Effector memory CD4-positive, alpha-beta T cell (primary cell): Measurements from ENCODE around the gene TANC1.

ENCODE experiments used
- DNase-seq, 3 donors: peaks; one replicate each; pipeline ENCODE4 v3.0.0-alpha.2; 2020
- H3K27ac ChIP-seq: 2 replicates; pipeline ENCODE4 v1.7.0; 2013; ENCODE audit warnings: mild to moderate bottlenecking, low read length, moderate library complexity; ENCODE audit not compliant: insufficient read depth, poor library complexity, severe bottlenecking
- H3K27me3 ChIP-seq: replicated peaks from 2 replicates; pipeline ENCODE4 v1.7.0; 2013; ENCODE audit warnings: mild to moderate bottlenecking, low read length; ENCODE audit not compliant: insufficient read depth, control insufficient read depth, poor library complexity, severe bottlenecking
- H3K36me3 ChIP-seq: 2 replicates; pipeline ENCODE4 v1.7.0; 2013; ENCODE audit warnings: mild to moderate bottlenecking, low read length, moderate library complexity; ENCODE audit not compliant: control insufficient read depth, insufficient read depth
- H3K4me1 ChIP-seq: 2 replicates; pipeline ENCODE4 v1.7.0; 2013; ENCODE audit warnings: low read length, mild to moderate bottlenecking; ENCODE audit not compliant: control insufficient read depth, insufficient read depth, poor library complexity, severe bottlenecking
- H3K4me3 ChIP-seq: 2 replicates; pipeline ENCODE4 v1.7.0; 2013; ENCODE audit warnings: low read length, low read depth, mild to moderate bottlenecking; ENCODE audit not compliant: insufficient read depth, poor library complexity, severe bottlenecking
- H3K9me3 ChIP-seq: 2 replicates; pipeline ENCODE4 v1.7.0; 2013; ENCODE audit warnings: mild to moderate bottlenecking, low read length, moderate library complexity; ENCODE audit not compliant: control insufficient read depth

TANC1 gene

GRCh38 chr2:159003555-159003954, 35.1 kb downstream of the TANC1 start:
- H3K4me3 ChIP-seq: no peak overlapping the region
- no peaks in the 10 kb centered on the region for H3K9me3 ChIP-seq
- no peak overlapping the region for H3K27ac ChIP-seq
- no peaks in the 10 kb centered on the region for H3K4me1 ChIP-seq
- H3K27me3 ChIP-seq: no peaks in the 10 kb centered on the region
- H3K36me3 ChIP-seq: no peaks in the 10 kb centered on the region
- DNase-seq: no peak

GRCh38 chr2:159004849-159005248, 36.4 kb downstream of the TANC1 start:
- no peak overlapping the region for H3K27ac ChIP-seq

GRCh38 chr2:159009940-159010339, 41.5 kb downstream of the TANC1 start:
- H3K36me3 ChIP-seq: no peaks in the 10 kb centered on the region
- H3K4me3 ChIP-seq: no peak overlapping the region
- no peak for DNase-seq
- no peaks in the 10 kb centered on the region for H3K9me3 ChIP-seq
- no peak overlapping the region for H3K27ac ChIP-seq
- H3K27me3 ChIP-seq: no peaks in the 10 kb centered on the region
- H3K4me1 ChIP-seq: no peaks in the 10 kb centered on the region

More at GRCh38 chr2:159004849-159005248, 36.4 kb downstream of the TANC1 start:
- Histone ChIP-seq H3K9me3 (no peaks in the 10 kb centered on the region), H3K4me1 (no peaks in the 10 kb centered on the region), H3K4me3 (no peak overlapping the region), H3K27me3 (no peaks in the 10 kb centered on the region), H3K36me3 (no peaks in the 10 kb centered on the region)
- DNase-seq: no peak

- DNase-seq: no peak
- Histone ChIP-seq H3K9me3 (no peaks in the 10 kb centered on the region), H3K4me3 (no peak overlapping the region), H3K27ac (no peak overlapping the region), H3K27me3 (no peaks in the 10 kb centered on the region), H3K36me3 (no peaks in the 10 kb centered on the region), H3K4me1 (no peaks in the 10 kb centered on the region)
Measured at GRCh38 chr2:159010340-159010739, 41.9 kb downstream of the TANC1 start.

GRCh38 chr2:159010963-159011362, 42.5 kb downstream of the TANC1 start:
- Histone ChIP-seq H3K4me1 (no peaks in the 10 kb centered on the region), H3K36me3 (no peaks in the 10 kb centered on the region), H3K9me3 (no peaks in the 10 kb centered on the region), H3K4me3 (no peak overlapping the region), H3K27me3 (no peaks in the 10 kb centered on the region), H3K27ac (no peak overlapping the region)
- no peak for DNase-seq

- no peak overlapping the region for H3K27ac ChIP-seq
- H3K4me3 ChIP-seq: no peak overlapping the region
Measured at GRCh38 chr2:159012142-159012541, 43.7 kb downstream of the TANC1 start.

GRCh38 chr2:159013103-159013502, 44.7 kb downstream of the TANC1 start:
- Histone ChIP-seq H3K9me3 (peaks cover 4% of the 10 kb centered on the region), H3K4me1 (no peaks in the 10 kb centered on the region), H3K36me3 (no peaks in the 10 kb centered on the region), H3K27me3 (no peaks in the 10 kb centered on the region), H3K27ac (no peak overlapping the region), H3K4me3 (no peak overlapping the region)
- no peak for DNase-seq

More at GRCh38 chr2:159012142-159012541, 43.7 kb downstream of the TANC1 start:
- peaks cover 4% of the 10 kb centered on the region for H3K9me3 ChIP-seq
- DNase-seq: no peak
- no peaks in the 10 kb centered on the region for H3K27me3 ChIP-seq
- H3K36me3 ChIP-seq: no peaks in the 10 kb centered on the region
- H3K4me1 ChIP-seq: no peaks in the 10 kb centered on the region

GRCh38 chr2:159015174-159015573, 46.7 kb downstream of the TANC1 start:
- H3K27me3 ChIP-seq: no peaks in the 10 kb centered on the region
- no peaks in the 10 kb centered on the region for H3K4me1 ChIP-seq
- DNase-seq: no peak
- no peak overlapping the region for H3K27ac ChIP-seq
- H3K9me3 ChIP-seq: peaks cover 4% of the 10 kb centered on the region
- no peak overlapping the region for H3K4me3 ChIP-seq
- no peaks in the 10 kb centered on the region for H3K36me3 ChIP-seq

GRCh38 chr2:159015823-159016222, 47.4 kb downstream of the TANC1 start:
- H3K4me1 ChIP-seq: no peaks in the 10 kb centered on the region
- H3K27me3 ChIP-seq: no peaks in the 10 kb centered on the region
- H3K27ac ChIP-seq: no peak overlapping the region
- no peaks in the 10 kb centered on the region for H3K36me3 ChIP-seq
- DNase-seq: no peak
- H3K9me3 ChIP-seq: peaks cover 4% of the 10 kb centered on the region
- H3K4me3 ChIP-seq: no peak overlapping the region

- Histone ChIP-seq H3K27ac (no peak overlapping the region), H3K9me3 (peaks cover 4% of the 10 kb centered on the region), H3K36me3 (no peaks in the 10 kb centered on the region), H3K4me1 (no peaks in the 10 kb centered on the region), H3K4me3 (no peak overlapping the region), H3K27me3 (no peaks in the 10 kb centered on the region)
- DNase-seq: no peak
Measured at GRCh38 chr2:159017837-159018236, 49.4 kb downstream of the TANC1 start.

- Histone ChIP-seq H3K4me3 (no peak overlapping the region), H3K27ac (no peak overlapping the region), H3K36me3 (no peaks in the 10 kb centered on the region), H3K4me1 (no peaks in the 10 kb centered on the region), H3K9me3 (peaks cover 4% of the 10 kb centered on the region), H3K27me3 (no peaks in the 10 kb centered on the region)
- no peak for DNase-seq
Measured at GRCh38 chr2:159019021-159019420, 50.6 kb downstream of the TANC1 start.
